GM21825 (cell line): ENCODE measurements around the gene GRIP1.

Experiments used
- ATAC-seq: cut with Tn5 transposase; IDR thresholded peaks from one replicate; pipeline ENCODE4 v1.9.1; 2021; ENCODE audit warnings: mild to moderate bottlenecking, moderate library complexity; ENCODE audit not compliant: unreplicated experiment

The GRIP1 gene

DNA sequence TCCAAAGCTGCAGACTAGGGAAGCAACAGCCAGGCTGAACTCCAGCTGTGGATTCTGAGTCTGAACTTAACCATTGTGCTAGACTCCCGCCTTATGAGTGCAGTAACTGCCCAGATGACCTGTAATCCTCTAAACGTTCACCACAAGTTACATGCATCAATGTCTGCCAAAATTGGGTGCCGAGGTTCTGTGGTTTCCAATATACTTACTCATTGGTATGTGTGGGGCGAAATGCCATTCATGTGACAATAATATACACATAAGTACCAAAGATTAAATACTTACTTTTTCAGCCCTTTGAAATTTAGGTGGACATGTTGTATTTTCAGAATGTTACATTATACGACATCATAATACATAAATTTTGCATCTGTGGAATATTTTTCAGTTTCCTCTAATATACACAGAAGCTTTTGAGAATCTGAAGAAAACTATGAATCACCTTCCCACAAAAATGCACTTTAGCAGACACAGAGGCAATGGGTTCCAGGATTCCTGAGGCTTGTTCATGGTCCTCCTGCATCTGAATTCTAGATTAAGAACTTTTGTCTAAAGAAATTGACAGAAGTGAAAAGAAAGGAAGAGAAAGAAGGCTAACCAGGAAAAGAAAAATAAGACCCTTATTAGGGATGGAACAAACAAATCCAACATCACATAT, 31.7 kb downstream of the GRIP1 start:
- ATAC-seq: no peak

DNA sequence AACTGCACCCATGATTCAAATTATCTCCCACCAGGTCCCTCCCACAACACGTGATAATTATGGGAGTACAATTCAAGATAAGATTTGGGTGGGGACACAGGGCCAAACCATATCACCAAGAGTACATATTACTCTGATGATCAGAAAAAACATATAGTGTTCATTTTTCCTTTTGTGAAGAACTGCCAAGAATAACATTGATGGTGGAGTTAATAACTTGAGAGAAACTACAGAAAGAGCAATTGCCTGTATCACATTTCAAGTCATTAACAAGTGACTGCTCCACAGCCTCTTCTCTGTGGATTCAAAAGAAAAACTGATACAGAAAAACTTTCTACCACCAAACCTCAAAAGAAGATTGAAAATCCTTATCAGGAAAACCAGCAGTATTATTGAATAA, 34.7 kb downstream of the GRIP1 start:
- ATAC-seq: no peak

DNA sequence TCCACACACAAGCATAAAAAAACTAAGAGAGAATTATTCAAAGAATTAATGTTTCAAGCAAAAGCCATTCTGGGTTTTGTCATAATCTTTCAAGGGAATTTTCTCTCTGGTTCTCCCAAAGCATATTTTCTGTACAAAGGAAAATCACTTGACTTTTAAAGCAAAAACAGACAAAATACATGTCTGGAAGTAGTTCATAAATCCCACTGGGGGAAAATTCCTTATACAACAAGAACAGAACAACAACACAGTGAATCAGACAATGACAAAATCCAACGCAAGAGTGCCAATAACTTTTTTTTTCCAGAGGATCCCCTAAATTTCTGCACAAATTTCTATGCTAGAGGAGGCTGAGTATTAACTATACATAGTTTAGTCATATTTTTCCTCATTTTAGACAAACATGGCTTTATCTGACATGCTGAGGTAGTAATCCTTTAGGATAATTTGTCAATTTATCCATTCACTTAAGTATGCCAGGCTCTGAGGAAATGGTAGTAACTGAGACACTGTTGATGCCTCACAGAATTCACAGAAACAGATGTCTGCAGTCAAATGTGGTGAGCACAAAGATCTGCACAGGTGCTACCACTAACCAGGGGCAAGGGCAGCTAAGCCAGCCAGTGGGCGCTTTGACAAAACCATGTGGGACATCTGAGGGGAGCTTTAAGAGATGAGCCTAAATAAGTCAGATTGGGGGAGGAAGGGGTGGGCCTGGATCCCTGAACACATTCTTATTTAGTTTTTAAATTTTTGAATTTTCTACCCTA, 38.0 kb downstream of the GRIP1 start:
- no peak for ATAC-seq

DNA sequence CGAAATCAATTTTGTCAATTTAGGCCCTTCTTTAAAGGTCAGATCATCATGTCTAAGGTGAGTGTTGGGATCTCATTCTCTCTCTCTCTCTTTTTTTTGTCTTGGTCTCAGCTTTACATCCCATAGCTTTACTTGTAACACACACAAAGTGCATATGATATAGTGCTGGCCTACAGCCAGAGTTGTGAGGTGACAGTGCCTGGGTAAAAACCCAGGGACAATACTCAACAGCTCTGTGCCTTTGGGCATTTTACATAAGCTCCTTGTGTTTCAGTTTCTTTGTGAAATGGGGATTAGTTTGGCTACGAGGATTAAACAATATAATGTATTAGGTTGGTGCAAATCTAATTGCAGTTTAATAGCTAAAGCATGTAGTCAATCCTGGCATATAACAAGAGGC, 40.2 kb downstream of the GRIP1 start:
- no peak for ATAC-seq

DNA sequence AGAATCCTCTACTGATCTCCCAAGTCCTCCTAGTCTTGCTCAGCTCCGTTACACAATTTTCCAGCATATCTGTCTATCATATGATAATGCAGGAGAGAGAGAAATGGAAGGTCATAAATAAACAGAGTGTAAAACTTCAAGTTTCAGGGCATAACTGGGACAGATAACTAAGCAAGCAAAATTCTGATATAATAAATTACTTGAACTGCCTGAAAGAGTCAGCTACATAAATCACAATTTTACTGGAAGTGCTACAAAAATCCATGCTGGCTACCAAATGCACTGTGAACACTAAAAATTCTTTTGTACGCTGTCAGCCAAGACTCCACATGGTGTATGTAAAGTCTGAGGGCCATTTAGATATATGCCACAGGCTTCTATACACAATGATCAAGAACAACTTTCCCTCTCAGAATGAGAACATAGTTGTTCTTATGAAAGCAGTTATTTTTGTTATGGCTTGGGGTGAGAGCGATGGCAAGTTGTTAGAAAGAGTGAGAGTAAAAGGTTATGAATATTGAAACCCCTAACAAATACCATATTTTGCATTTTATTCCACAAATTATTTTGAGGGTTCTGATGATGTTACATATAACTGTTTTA, 41.1 kb downstream of the GRIP1 start:
- ATAC-seq: no peak

DNA sequence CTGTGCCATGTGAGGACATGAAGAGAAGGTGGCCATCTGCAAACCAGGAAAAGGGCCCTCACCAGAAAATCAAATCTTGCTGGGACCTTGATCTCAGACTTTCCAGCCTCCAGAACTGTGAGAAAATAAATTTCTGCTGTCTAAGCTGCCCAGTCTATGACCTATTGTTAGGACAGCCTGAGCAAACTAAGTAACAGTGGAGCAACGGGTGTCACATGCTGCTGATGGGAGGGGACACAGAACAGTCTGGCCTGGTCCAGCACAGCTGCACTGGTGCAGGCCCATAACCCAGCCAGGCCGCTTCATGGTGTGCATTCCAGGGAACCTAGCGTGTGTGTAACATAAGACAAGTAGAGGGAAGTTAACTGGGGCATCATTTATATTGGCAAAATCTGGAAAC, 42.1 kb downstream of the GRIP1 start:
- ATAC-seq: no peak

DNA sequence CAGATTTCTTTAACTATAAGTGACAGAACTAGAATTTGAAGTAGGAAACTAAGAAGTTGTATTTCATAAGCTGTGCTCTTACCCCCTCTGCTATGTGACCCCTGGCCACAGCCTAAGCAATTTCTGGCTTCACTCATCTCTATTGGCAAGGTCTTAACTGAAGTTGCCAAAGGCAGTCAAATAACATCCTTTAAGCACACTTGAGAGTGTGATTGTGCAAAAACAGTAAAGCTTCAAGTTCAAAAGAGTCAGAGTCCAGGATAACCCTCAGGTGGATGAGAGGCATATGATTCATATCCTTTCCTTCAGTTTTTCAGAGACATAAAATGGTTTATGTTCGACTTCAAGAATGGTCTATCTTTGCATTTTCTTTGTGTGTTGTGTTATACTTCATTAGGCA, 45.2 kb downstream of the GRIP1 start:
- no peak for ATAC-seq

DNA sequence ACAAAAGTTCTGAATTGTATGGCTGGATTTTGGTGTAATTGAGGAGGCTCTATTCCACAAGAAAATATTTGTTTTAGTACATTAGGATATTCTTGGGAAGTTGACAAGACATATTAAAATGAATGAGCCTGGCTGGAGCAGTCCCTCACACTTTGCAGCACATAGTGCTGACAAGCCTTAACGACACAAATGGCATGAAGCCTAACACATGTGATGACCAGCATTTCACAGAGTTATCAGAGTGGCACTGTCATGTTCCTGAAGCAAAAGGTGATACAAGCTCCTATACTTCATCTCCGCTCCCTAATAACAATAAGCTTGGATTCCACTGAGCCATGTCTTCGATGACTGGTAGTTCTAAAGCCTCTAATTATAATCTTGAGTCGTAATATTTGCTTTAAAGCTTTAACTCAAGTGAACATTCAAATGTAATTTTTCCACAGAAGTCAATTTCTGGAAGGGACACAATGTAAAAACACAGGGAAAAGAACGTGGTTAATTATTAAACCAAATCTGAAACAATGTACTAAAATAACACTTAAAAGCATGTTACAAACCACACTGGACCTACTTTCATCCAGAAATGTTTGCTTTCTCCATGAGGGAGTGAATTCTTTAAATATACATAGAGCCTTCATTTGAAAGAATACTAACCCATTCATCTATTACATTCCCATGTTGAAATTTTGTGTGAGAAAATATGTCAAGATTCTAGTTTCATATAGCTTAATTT, 49.6 kb downstream of the GRIP1 start:
- ATAC-seq: no peak

DNA sequence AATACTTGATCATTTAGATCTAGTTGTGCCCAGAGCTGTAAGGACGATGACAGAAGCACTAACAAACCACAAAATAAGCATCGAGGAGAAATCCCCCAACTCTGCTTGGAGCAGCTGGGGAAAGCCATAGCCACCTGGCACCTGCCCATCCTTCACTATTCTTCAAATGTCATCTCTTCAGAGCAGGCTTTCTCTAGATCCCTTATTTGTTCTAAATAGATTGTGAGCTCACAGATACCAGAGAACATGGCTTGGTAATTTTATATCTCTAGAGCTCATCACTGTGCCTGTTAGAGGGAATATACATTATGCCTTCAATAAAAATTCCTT, 50.9 kb downstream of the GRIP1 start:
- ATAC-seq: no peak

DNA sequence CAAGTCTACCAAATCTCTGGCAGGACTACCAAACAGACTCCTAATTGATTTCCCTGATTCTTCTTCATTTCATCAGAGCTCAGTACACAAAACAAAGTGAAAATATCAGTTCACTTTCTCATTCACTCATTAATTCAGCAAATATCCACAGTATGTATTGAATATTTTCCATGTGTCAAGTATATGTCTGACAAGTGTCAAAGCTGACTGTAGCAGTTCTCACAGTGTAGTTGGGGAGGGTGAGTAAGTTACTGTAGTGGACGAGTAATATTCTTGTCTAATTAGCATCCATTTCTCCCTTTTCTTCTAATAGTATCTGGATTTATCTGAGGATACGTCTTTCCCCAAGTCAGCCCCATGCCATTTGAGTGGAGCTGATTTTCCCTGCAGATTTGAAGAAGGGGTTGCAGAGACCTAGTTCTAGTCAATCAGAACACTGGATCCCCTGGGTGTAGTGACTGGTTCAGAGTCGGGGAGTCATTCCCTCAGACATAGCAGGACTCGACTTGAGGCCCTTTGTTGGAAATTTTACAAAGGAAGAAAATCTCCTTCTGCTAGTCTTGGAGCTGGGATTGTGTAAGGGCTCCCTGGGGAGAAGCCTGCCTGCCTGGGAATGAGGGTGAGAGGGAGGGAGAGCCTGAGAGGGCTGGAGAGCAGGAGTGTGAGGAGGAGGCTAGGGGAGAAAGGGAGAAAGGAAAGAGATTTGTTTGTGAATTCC, 51.4 kb downstream of the GRIP1 start:
- no peak for ATAC-seq

DNA sequence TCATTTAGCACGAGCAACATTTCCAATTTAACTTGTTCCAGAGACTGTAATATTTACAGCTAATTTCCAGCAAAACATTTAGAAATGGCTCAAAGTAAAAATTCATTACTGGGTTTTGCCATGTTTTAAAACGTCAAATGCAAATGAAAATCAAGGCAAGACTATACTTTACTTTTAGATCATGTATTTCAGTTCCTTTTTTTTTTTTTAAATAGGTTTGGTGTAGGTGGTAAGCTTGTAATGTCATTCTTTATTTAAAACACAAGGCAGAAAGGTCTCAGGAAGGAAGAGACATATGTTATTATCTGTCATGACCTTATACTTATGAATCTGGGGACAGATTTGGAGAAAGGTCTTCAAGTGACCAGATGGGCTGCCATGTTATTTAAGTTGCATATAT, 54.1 kb downstream of the GRIP1 start:
- peak; percentile 58 for ATAC-seq

DNA sequence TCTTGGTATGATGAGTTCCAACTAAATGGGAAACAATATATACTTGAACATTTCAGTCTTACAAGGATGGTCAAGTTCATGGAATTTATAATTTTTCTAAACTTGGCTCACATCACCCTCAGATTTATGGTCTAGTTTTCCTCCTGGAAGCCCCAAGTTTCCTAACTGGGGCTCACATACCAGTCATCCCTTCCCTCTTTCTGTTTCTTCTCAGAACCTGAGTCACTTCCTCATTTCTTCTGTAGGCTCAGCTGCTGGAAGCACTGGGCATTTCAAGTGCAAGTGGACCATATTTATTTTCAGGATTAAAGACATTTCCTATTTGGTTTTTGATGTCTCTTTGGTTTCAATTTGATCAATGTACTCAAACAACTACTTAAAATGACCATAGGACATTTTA, 55.4 kb downstream of the GRIP1 start:
- no peak for ATAC-seq

DNA sequence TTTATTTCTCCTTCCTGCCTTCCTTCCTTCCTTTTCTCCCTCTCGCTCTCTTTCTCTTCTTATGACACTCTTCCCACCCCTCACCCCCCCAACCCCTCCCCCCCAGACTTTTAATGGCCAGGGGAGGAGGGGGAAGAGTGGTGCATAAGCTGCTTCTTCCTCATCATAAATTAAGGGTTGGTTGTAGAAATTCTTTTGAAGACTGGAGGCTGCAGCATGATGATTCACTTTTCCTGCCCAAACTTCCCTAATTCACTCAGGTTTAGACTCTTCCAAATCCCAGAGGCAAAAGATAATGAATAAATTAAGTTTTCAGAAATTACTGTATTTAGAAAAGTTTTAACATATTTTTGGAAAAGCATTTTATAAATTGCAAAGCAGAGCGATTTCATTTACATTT, 58.2 kb downstream of the GRIP1 start:
- ATAC-seq: no peak

DNA sequence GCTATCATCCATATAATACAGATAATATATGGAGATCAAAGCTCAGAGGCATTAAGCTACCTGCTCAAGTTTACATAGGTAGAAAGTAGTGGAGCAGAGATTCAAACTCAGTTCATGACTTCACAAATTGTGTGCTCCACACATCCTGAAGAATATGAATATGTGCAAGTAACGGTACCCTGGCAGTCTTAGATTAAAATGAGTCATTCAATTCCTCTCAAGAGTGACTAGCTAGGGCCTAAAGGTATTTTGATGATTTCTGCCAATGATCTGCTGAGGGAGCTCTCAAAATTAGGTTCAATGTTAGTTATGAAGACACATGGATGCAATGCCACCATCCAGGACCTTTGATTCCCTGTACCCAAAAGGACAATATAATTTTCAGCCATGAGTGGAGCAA, 58.9 kb downstream of the GRIP1 start:
- ATAC-seq: no peak

DNA sequence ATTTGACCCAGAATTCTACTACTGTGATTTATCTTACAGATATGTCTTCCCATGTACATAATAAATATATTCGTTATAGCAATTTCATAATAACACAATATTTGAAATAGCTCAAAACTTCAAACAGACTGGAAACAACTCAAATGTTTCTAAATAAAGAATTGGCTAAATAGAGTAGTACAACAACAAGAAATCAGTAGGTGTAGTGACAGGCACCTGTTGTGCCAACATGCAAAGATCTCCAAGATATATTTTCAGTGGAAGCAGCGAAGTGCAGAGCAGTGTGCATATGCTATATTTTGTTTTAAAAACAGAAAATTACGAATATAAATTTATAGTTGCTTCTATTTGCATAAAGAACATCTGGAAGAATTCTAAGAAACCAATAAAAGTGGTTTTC, 60.9 kb downstream of the GRIP1 start:
- no peak for ATAC-seq

DNA sequence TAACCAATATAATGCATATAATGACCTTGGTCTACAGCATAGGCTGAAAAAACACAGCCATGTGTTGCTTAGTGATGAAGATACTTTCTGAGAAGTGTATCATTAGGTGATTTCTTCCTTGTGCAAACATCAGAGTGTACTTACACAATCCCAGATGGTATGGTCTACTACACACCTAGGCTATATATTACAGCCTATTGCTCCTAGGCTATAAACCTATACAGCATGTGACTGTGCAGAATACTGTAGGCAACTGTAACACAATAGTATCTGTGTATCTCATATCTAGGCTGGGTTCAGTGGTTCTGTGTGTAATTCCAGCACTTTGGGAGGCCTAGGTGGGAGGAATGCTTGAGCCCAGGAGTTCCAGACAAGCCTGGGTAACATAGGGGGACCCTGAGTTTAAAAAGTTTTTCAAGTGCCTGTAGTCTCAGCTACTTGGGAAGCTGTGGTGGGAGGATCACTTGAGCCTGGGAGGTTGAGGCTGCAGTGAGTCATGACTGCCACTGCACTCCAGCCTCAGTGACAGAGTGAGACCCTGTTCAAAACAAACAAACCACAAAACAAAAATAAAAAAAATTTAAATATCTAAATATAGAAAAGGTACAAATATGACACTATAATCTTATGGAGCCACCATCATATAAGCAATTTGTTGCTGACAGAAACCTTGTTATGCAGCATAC, 66.6 kb downstream of the GRIP1 start:
- ATAC-seq: no peak

DNA sequence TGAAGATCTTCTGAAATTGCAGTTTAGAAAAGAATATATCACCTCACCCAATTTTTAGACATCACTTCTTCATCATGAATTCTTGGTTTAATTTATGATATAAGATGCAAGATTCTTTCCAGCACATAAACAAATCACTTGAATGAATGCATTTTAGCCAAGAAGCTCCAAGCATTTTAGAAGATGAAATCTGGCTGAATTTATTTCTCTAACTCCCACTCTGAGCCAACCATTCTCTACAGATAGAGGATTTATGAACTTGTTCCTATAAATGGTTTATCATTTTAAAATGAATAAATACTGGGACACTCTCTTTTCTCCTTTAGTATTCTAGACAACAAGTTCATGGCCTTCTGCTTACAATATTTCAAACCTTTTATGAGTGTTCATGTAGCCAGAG, 71.7 kb downstream of the GRIP1 start:
- ATAC-seq: no peak

DNA sequence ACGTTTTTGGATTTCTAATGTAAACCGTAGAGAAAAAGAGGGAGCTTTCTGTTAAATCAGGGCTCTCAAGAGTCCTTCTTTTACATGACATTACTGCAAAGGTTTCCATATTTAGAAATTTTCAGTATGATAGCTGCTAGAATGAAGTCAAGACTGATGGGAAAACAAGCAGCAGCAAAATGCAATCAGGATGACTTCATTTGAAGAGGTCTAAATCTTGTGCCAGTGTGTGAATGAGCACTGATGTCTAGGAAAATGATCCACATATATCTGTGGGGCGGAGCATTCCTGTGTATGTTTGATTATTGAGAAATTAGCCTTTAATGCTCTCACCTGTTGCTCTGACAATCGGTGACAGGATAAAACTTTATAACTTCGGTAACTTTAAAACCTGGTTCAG, 73.6 kb downstream of the GRIP1 start:
- ATAC-seq: no peak

DNA sequence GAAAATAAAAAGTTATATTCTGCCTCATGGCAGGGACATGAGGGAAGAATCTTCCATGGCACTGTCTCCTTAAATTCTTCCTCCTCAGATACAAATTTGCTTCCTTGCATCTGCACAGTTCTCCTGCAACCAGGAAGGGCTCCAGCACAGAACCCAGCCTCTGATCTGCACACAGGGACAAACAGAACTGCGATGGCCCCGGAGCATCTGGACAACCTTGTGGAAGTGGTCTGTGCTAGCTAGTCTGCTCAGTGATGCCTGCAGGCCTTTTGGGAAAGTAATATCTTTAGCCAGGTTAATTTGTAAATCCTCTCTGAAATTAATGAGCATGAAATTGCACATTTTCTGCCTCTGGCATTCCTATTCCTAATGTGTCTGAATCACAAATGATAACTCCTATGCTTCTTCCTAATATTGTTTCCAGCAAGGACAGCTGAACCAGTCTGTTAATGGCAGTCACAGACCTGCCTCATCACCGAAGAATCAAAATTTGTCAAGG, 74.8 kb downstream of the GRIP1 start:
- ATAC-seq: no peak

DNA sequence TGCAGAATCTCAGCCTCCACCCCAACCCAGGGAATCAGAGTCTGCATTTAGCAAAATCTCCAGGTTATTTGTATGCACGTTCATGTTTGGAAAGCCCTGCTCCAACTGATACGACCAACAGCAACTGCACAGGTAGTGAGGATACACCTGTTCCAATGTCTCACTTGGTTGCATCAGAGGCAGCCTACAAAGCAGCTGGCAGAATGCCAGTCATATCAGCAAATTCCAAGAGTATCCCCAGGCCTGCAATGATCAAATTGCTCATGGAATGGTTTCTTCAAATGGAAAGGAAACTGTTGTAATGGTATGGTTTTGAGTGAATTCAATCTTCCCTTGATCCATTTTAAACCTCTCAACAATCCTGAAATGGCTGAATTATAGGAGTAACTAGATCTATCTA, 75.4 kb downstream of the GRIP1 start:
- ATAC-seq: no peak
